ENCODE results near the gene FMN1. TPM values are rescaled to one million over a fixed set of nuclear protein-coding genes. Genes with fewer than 3 reads are reported as not detected.

The FMN1 gene
- total RNA-seq, 2 donors from 2014 or later = 0.60 to 1.1 TPM

- no peak overlapping the region for H3K9ac ChIP-seq (ENCODE audit: extremely low read depth, low read length, poor library complexity, severe bottlenecking)
- H3K9me3 Mint-ChIP-seq = no peaks in the 10 kb centered on the region
- no peak overlapping the region for H3K4me3 Mint-ChIP-seq
- H3K27me3 Mint-ChIP-seq (ENCODE audit: insufficient read depth) = no peaks in the 10 kb centered on the region
- no peaks in the 10 kb centered on the region for H3K36me3 Mint-ChIP-seq (ENCODE audit: low read depth)
- H3K4me3 ChIP-seq (ENCODE audit: low read length) = no peak overlapping the region
- H3K4me1 ChIP-seq (ENCODE audit: control insufficient read depth, insufficient read depth, low read length) = peaks cover 7% of the 10 kb centered on the region
- H3K27ac Mint-ChIP-seq = no peak overlapping the region
- 80 to 86% methylated on average over 4 of the region's 4 CpGs for WGBS, 2 experiments (ENCODE audit: insufficient coverage in 1 of 2, insufficient read length in 1 of 2)
- no peak overlapping the region for H3K27ac ChIP-seq (ENCODE audit: low read depth, low read length)
- no peak for TF ChIP-seq CTCF (conservative IDR thresholded peaks at IDR 0.05)
- no peaks in the 10 kb centered on the region for H3K27me3 ChIP-seq (ENCODE audit: control insufficient read depth, insufficient read depth, low read length, poor library complexity, severe bottlenecking)
- no peaks in the 10 kb centered on the region for H3K9me3 ChIP-seq (ENCODE audit: control insufficient read depth, low read length)
- DNase-seq = no peak
- no peaks in the 10 kb centered on the region for H3K36me3 ChIP-seq (ENCODE audit: control insufficient read depth, insufficient read depth, low read length)
- H3K4me1 Mint-ChIP-seq = peaks cover 21% of the 10 kb centered on the region
These were observed 311.6 kb downstream of the FMN1 start for GRCh38 chr15:32882955-32883354.

GRCh38 chr15:32881528-32881927 is 313.0 kb downstream of the FMN1 start:
- Histone ChIP-seq H3K27me3 (ENCODE audit: control insufficient read depth, insufficient read depth, low read length, poor library complexity, severe bottlenecking) (no peaks in the 10 kb centered on the region), H3K4me1 (ENCODE audit: control insufficient read depth, insufficient read depth, low read length) (peaks cover 7% of the 10 kb centered on the region), H3K27ac (ENCODE audit: low read depth, low read length) (no peak overlapping the region), H3K9ac (ENCODE audit: extremely low read depth, low read length, poor library complexity, severe bottlenecking) (no peak overlapping the region), H3K4me3 (ENCODE audit: low read length) (no peak overlapping the region), H3K36me3 (ENCODE audit: control insufficient read depth, insufficient read depth, low read length) (no peaks in the 10 kb centered on the region), H3K9me3 (ENCODE audit: control insufficient read depth, low read length) (no peaks in the 10 kb centered on the region)
- Mint-ChIP-seq H3K4me3 (no peak overlapping the region), H3K27me3 (ENCODE audit: insufficient read depth) (no peaks in the 10 kb centered on the region), H3K36me3 (ENCODE audit: low read depth) (no peaks in the 10 kb centered on the region), H3K27ac (no peak overlapping the region), H3K4me1 (peaks cover 19% of the 10 kb centered on the region), H3K9me3 (no peaks in the 10 kb centered on the region)
- 87 to 100% methylated on average over 1 of the region's 1 CpG for WGBS, 2 experiments (ENCODE audit: insufficient coverage in 1 of 2, insufficient read length in 1 of 2)
- no peak for DNase-seq
- TF ChIP-seq CTCF (conservative IDR thresholded peaks at IDR 0.05) = peak; percentile 60

DNA sequence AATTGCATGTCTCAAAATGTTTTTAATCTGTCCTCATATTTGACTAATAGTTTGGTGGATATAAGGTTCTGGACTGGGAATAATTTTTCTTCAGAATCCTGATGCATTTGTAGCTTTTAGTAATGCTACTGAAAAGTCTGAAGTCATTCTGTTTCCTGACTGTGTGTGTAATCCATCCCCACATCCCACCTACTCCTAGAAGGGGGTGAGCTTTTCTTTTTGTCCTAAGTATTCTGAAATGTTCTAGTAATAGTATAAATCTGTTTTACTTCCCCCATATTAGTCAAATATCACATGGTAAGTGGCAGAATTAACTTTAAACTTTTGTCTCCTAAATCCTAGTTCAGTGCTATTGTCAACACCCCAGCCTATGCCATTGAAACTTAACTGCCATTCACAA is 313.9 kb downstream of the FMN1 start:
- DNase-seq = no peak
- Histone ChIP-seq H3K27ac (ENCODE audit: low read depth, low read length) (no peak overlapping the region), H3K4me1 (ENCODE audit: control insufficient read depth, insufficient read depth, low read length) (peaks cover under 1% of the 10 kb centered on the region), H3K9ac (ENCODE audit: extremely low read depth, low read length, poor library complexity, severe bottlenecking) (no peak overlapping the region), H3K4me3 (ENCODE audit: low read length) (no peak overlapping the region), H3K9me3 (ENCODE audit: control insufficient read depth, low read length) (no peaks in the 10 kb centered on the region), H3K27me3 (ENCODE audit: control insufficient read depth, insufficient read depth, low read length, poor library complexity, severe bottlenecking) (no peaks in the 10 kb centered on the region), H3K36me3 (ENCODE audit: control insufficient read depth, insufficient read depth, low read length) (no peaks in the 10 kb centered on the region)
- no peaks in the 10 kb centered on the region for H3K9me3 Mint-ChIP-seq
- H3K4me1 Mint-ChIP-seq = peaks cover 12% of the 10 kb centered on the region
- no peak overlapping the region for H3K27ac Mint-ChIP-seq
- H3K27me3 Mint-ChIP-seq (ENCODE audit: insufficient read depth) = no peaks in the 10 kb centered on the region
- no peak for TF ChIP-seq CTCF (conservative IDR thresholded peaks at IDR 0.05)
- no peak overlapping the region for H3K4me3 Mint-ChIP-seq
- H3K36me3 Mint-ChIP-seq (ENCODE audit: low read depth) = no peaks in the 10 kb centered on the region

All from endodermal cell (in vitro differentiated cells).